PFSK-1 (cell line): ENCODE data around the gene GPR42.

Experiments
- REST ChIP-seq, 2 experiments: IDR thresholded peaks; 2 replicates each; pipeline versions ENCODE4 v1.6.1 to v1.8.0; 2011 to 2012; ENCODE audit warnings: low read depth in 2 of 2, low read length in 2 of 2, control low read depth in 1 of 2, inconsistent platforms in 1 of 2, mild to moderate bottlenecking in 1 of 2, moderate library complexity in 1 of 2; ENCODE audit not compliant: insufficient read depth in 1 of 2
- SIN3A ChIP-seq: IDR thresholded peaks from 2 replicates; pipeline ENCODE4 v1.6.1; 2012; ENCODE audit warnings: mild to moderate bottlenecking, low read length, moderate library complexity, borderline replicate concordance; ENCODE audit not compliant: insufficient read depth

- TF ChIP-seq SIN3A: no peak
- TF ChIP-seq REST (IDR thresholded peaks at IDR 0.05; ENCODE audit: insufficient read depth in 1 of 2, low read depth in 2 of 2, low read length in 2 of 2): no peak
These were observed 9.7 kb downstream of the GPR42 start for GRCh38 chr19:35380450-35381124.
